ENCODE results near the gene ADPRHL1. TPM values are rescaled to one million over a fixed set of nuclear protein-coding genes. Genes with fewer than 3 reads are reported as not detected.

ADPRHL1 gene
- total RNA-seq, 1 experiment from 2014 or later: 2.7 TPM

- Mint-ChIP-seq H3K36me3 (ENCODE audit: insufficient read depth in 1 of 3, low read depth in 3 of 3) (peaks cover 20 to 56% (median 50%) of the 10 kb centered on the region in 3 experiments; a peak in 6 of 7 replicates), H3K27ac (peak overlapping the region; percentile 68 to 96 (median 82); a peak in 4 of 7 replicates), H3K4me3 (no peak overlapping the region), H3K4me1 (peaks cover 15 to 35% of the 10 kb centered on the region in 2 experiments), H3K9me3 (no peaks in the 10 kb centered on the region; a peak in 1 of 5 replicates), H3K27me3 (ENCODE audit: low read depth) (no peaks in the 10 kb centered on the region)
- no peaks in the 10 kb centered on the region for H3K79me2 ChIP-seq (ENCODE audit: insufficient read depth, low read length)
- H2BK20ac ChIP-seq (ENCODE audit: low read depth, low read length, poor library complexity, severe bottlenecking): no peak overlapping the region
- H2BK120ac ChIP-seq (ENCODE audit: low read depth, low read length, poor library complexity, severe bottlenecking): no peak overlapping the region
- no peak overlapping the region for H3K27ac ChIP-seq (ENCODE audit: insufficient read length, low read depth, low read length)
- no peak overlapping the region for H3K4me2 ChIP-seq (ENCODE audit: insufficient read depth, insufficient read length, low read length)
- no peak overlapping the region for H4K8ac ChIP-seq (replicated peaks; ENCODE audit: insufficient read length, low read depth, low read length)
- H3K9ac ChIP-seq (ENCODE audit: extremely low read depth, insufficient read length, low read length): no peak overlapping the region
- TF ChIP-seq CTCF (conservative IDR thresholded peaks at IDR 0.05): no peak
- no peak overlapping the region for H3K4ac ChIP-seq (ENCODE audit: low read depth, low read length)
- no peak overlapping the region for H2AFZ ChIP-seq (ENCODE audit: low read length)
- H3K14ac ChIP-seq (ENCODE audit: insufficient read depth, low read length): no peak overlapping the region
- no peak overlapping the region for H2BK12ac ChIP-seq (ENCODE audit: insufficient read length, low read depth, low read length)
- H3K9me3 ChIP-seq (ENCODE audit: control insufficient read depth, low read depth, low read length): no peaks in the 10 kb centered on the region
- no peaks in the 10 kb centered on the region for H4K20me1 ChIP-seq (ENCODE audit: control insufficient read depth, insufficient read depth, insufficient read length)
- H2BK5ac ChIP-seq (ENCODE audit: insufficient read length, low read length): no peak overlapping the region
- no peaks in the 10 kb centered on the region for H3K4me1 ChIP-seq (ENCODE audit: insufficient read depth, low read length)
- H3K27me3 ChIP-seq (ENCODE audit: insufficient read depth, low read length): no peaks in the 10 kb centered on the region
- no peak overlapping the region for H4K5ac ChIP-seq (ENCODE audit: insufficient read length, low read depth, low read length)
- no CpG with 5 or more reads among the region's 7 CpGs for WGBS (ENCODE audit: extremely low coverage, insufficient read length, low lambda C conversion rate)
- H3K23ac ChIP-seq (ENCODE audit: insufficient read length, low read depth, low read length): no peak overlapping the region
- no peaks in the 10 kb centered on the region for H3K79me1 ChIP-seq (ENCODE audit: insufficient read depth, low read depth, low read length, poor library complexity, severe bottlenecking)
- no peak overlapping the region for H3T11ph ChIP-seq (ENCODE audit: low read length)
- H4K91ac ChIP-seq (ENCODE audit: insufficient read length, low read depth, low read length): no peak overlapping the region
- H2AK5ac ChIP-seq (ENCODE audit: insufficient read length, low read length): no peak overlapping the region
- no peak overlapping the region for H2BK15ac ChIP-seq (ENCODE audit: low read depth, low read length)
- no peak for DNase-seq
- peaks cover 2% of the 10 kb centered on the region for H3K23me2 ChIP-seq (ENCODE audit: insufficient read length, low read depth, low read length, poor library complexity, severe bottlenecking)
- no peak overlapping the region for H3K18ac ChIP-seq (ENCODE audit: insufficient read length, low read depth, low read length)
- no peak overlapping the region for H3K56ac ChIP-seq (ENCODE audit: insufficient read length, low read depth, low read length)
These were observed 16.3 kb upstream of the ADPRHL1 start for GRCh38 chr13:113469582-113469981.
